Muscle of leg (tissue), 16 donors: ENCODE results near the gene BCAN. TPM values are rescaled to one million over a fixed set of nuclear protein-coding genes. Genes with fewer than 3 reads are reported as not detected.

Experiments used
- DNase-seq: peaks from one replicate; pipeline ENCODE4 v3.0.0; 2013
- H3K27ac ChIP-seq: one replicate; pipeline ENCODE4 v1.5.1; 2013; ENCODE audit warnings: mild to moderate bottlenecking, low read length, control low read depth
- H3K27me3 ChIP-seq: one replicate; pipeline ENCODE4 v1.6.1; 2013; ENCODE audit warnings: low read length; ENCODE audit not compliant: control insufficient read depth, insufficient read depth
- H3K36me3 ChIP-seq: one replicate; pipeline ENCODE4 v1.6.1; 2013; ENCODE audit warnings: low read length; ENCODE audit not compliant: control insufficient read depth, insufficient read depth
- H3K4me1 ChIP-seq: one replicate; pipeline ENCODE4 v1.6.1; 2013; ENCODE audit warnings: low read length; ENCODE audit not compliant: control insufficient read depth, insufficient read depth
- H3K4me3 ChIP-seq: one replicate; pipeline ENCODE4 v1.5.1; 2013; ENCODE audit warnings: low read length, control low read depth
- H3K9me3 ChIP-seq: replicated peaks from 2 replicates; pipeline ENCODE4 v1.6.1; 2013; ENCODE audit warnings: low read depth, low read length; ENCODE audit not compliant: control insufficient read depth
- WGBS: methylation state at CpG from one replicate; pipeline ENCODE4 v1.1.5; 2013; ENCODE audit warnings: missing lambda C conversion rate; ENCODE audit not compliant: insufficient coverage; 5-methylcytosine and 5-hydroxymethylcytosine counted together
- long read RNA-seq, 11 donors: transcript quantifications; one replicate each; lab custom pipeline, GENCODE V29; 2026
- polyA plus RNA-seq, 8 donors: library from polyadenylated mRNA; unstranded; fragments of 120-200 nt; gene quantifications; one replicate each; pipeline versions ENCODE4 v1.2.1 to v1.2.3, GENCODE V29; 2013; ENCODE audit warnings: inconsistent platforms in 1 of 8, low replicate concordance in 1 of 8; ENCODE audit not compliant: insufficient read length in 8 of 8, insufficient read depth in 1 of 8
- total RNA-seq: library from RNA; stranded (reverse); fragments of 120-200 nt; gene quantifications from one replicate; pipeline ENCODE4 v1.2.4, GENCODE V29; 2013

The BCAN gene, protein sequence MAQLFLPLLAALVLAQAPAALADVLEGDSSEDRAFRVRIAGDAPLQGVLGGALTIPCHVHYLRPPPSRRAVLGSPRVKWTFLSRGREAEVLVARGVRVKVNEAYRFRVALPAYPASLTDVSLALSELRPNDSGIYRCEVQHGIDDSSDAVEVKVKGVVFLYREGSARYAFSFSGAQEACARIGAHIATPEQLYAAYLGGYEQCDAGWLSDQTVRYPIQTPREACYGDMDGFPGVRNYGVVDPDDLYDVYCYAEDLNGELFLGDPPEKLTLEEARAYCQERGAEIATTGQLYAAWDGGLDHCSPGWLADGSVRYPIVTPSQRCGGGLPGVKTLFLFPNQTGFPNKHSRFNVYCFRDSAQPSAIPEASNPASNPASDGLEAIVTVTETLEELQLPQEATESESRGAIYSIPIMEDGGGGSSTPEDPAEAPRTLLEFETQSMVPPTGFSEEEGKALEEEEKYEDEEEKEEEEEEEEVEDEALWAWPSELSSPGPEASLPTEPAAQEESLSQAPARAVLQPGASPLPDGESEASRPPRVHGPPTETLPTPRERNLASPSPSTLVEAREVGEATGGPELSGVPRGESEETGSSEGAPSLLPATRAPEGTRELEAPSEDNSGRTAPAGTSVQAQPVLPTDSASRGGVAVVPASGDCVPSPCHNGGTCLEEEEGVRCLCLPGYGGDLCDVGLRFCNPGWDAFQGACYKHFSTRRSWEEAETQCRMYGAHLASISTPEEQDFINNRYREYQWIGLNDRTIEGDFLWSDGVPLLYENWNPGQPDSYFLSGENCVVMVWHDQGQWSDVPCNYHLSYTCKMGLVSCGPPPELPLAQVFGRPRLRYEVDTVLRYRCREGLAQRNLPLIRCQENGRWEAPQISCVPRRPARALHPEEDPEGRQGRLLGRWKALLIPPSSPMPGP
- total RNA-seq (0.58 TPM), polyA plus RNA-seq (1 to 10 TPM; 1.7 to 4.8 (median 2.9) TPM)
- long read RNA-seq, donor 1: 0 reads
- long read RNA-seq, donor 2: 0 reads
- long read RNA-seq, donor 3: 0 reads
- long read RNA-seq, donor 4, partial matches to known transcripts: 0 of 1 reads
- long read RNA-seq, donor 4, other reads (novel, unspliced or antisense): 0 of 1 reads
- long read RNA-seq, donor 5, partial matches to known transcripts: 217 of 566 reads
- long read RNA-seq, donor 5, other reads (novel, unspliced or antisense): 348 of 566 reads
- long read RNA-seq, donor 6: 0 reads
- long read RNA-seq, donor 7: 0 reads
- long read RNA-seq, donor 8: 0 reads
- long read RNA-seq, donor 9, partial matches to known transcripts: 414 of 420 reads
- long read RNA-seq, donor 9, other reads (novel, unspliced or antisense): 6 of 420 reads
- long read RNA-seq, donor 10, partial matches to known transcripts: 152 of 494 reads
- long read RNA-seq, donor 10, other reads (novel, unspliced or antisense): 342 of 494 reads
- long read RNA-seq, donor 11: 0 reads

DNA sequence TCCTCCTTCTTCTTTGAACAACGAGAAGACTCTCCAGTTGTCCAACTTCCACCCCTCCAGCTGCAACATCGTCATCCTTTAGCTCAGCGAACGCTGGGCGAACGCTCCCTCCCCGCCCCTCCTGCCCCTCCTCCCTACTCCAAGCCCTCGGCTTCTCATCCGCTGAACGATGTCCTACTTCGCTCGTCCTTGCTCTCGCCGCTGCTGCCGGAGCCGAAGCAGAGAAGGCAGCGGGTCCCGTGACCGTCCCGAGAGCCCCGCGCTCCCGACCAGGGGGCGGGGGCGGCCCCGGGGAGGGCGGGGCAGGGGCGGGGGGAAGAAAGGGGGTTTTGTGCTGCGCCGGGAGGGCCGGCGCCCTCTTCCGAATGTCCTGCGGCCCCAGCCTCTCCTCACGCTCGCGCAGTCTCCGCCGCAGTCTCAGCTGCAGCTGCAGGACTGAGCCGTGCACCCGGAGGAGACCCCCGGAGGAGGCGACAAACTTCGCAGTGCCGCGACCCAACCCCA, at the start of gene BCAN:
BCAN (plus strand) TSS at position 357 of the 504 bp plus-strand sequence. CDS start 3,938 bp downstream, outside the sequence.
- Histone ChIP-seq H3K9me3 (no peaks in the 10 kb centered on the region), H3K4me3 (peak within 1 kb of the TSS; percentile 30), H3K27ac (no peak within 1 kb of the TSS), H3K36me3 (no peaks in the 10 kb centered on the region), H3K4me1 (peaks cover 35% of the 10 kb centered on the region), H3K27me3 (peaks cover 94% of the 10 kb centered on the region)
- DNase-seq: peak; percentile 85
- under 1% methylated on average over 37 of the region's 46 CpGs for WGBS

DNA sequence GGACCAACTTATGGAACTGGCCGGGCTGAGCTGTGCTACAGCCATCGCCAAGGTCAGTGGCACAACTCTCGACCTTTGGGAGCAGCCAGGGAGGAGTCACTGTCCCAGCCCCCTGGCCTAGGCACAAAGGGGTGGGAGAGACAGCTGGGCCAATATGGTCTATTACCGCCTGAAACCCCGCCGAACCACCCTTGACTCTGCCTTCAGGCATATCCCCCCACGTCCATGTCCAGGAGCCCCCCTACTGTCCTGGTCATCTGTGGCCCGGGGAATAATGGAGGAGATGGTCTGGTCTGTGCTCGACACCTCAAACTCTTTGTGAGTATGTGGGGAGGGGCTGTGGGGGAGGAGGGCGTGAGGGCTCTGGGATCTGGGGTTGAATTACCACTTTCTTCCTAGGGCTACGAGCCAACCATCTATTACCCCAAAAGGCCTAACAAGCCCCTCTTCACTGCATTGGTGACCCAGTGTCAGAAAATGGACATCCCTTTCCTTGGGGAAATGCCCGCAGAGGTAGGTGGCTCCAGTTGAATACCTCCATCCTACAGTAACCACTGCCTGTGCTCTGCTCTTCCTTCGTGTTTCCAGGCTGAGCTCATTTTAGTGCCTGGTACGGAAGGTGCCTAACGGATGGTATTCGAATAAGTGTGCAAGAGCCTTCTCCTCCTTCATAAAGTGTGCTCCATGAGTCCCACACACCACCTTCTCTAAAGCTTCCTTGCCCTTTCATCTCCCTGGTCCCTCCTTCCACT, 49.6 kb upstream of the BCAN start:
- H3K9me3 ChIP-seq: no peaks in the 10 kb centered on the region
- H3K27ac ChIP-seq: peak overlapping the region; percentile 6
- peaks cover 11% of the 10 kb centered on the region for H3K4me1 ChIP-seq
- WGBS: 48% methylated on average over 8 of the region's 16 CpGs
- H3K36me3 ChIP-seq: peaks cover 48% of the 10 kb centered on the region
- H3K4me3 ChIP-seq: peak overlapping the region; percentile 74
- DNase-seq: no peak
- H3K27me3 ChIP-seq: no peaks in the 10 kb centered on the region

DNA sequence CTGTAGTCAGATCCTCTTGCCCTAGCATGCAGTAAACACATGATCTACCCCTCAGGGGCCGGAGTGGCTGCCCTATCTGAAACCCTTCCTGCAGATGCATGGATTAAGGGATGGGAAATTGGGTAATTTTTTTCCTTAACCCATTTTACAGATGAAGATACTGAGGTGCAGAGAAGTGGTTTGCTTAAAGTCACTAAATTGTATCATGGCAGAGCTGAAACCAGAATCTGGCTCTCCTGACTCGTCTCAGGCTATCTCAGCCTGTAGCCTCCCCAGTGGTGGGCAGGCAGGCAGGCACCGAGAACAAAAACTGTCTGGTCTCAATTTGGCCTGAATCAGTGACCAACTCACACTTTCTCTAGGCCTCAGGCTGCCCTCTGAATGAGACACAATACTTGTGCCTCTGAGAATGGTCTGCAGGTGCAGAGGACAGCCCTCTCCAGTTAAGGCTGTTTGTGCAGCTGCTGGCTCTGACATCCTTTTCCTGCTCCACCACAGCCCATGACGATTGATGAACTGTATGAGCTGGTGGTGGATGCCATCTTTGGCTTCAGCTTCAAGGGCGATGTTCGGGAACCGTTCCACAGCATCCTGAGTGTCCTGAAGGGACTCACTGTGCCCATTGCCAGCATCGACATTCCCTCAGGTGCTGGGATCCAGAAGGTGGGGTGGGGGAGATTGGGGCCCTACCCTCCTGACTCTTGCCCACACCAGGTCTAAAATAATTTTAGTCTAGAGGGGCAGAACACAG, 48.8 kb upstream of the BCAN start:
- DNase-seq: no peak
- 81% methylated on average over 5 of the region's 8 CpGs for WGBS
- Histone ChIP-seq H3K27ac (no peak overlapping the region), H3K4me1 (peaks cover 11% of the 10 kb centered on the region), H3K36me3 (peaks cover 56% of the 10 kb centered on the region), H3K9me3 (no peaks in the 10 kb centered on the region), H3K4me3 (no peak overlapping the region), H3K27me3 (no peaks in the 10 kb centered on the region)

DNA sequence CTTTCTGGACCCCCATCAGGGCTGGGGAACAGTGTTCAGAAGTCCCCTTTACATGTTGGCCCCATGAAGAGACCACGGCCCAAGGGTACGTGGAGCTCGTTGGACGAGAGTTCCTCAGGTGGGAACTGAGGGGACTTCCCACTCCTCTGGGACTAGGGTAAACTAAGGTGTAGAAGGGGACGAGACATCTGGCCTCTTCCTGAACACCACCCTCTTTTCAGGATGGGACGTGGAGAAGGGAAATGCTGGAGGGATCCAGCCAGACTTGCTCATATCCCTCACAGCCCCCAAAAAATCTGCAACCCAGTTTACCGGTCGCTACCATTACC, 48.3 kb upstream of the BCAN start:
- H3K4me3 ChIP-seq: no peak overlapping the region
- H3K36me3 ChIP-seq: peaks cover 60% of the 10 kb centered on the region
- no peaks in the 10 kb centered on the region for H3K9me3 ChIP-seq
- no peak overlapping the region for H3K27ac ChIP-seq
- 81% methylated on average over 4 of the region's 8 CpGs for WGBS
- no peak for DNase-seq
- no peaks in the 10 kb centered on the region for H3K27me3 ChIP-seq
- H3K4me1 ChIP-seq: peaks cover 11% of the 10 kb centered on the region

DNA sequence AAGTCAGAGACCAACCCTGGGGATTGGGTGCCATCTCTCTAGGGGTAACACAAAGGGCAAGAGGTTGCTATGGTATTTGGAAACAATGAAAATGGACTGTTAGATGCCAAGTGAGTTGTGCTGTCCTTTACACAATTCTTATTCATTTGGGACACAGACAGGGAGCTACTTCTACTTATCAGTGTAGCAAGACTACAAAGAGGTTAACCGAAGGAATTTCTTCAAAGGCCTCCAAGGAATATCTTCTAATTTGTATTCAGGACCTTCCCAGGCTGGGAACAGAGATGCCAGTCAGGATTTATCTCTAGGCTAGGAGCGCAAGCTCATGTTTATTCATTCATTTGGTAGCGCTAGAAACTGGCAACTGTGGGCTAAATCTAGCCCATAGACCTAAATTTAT, 47.7 kb upstream of the BCAN start:
- WGBS: 93% methylated on average over 2 of the region's 3 CpGs
- Histone ChIP-seq H3K9me3 (no peaks in the 10 kb centered on the region), H3K4me3 (no peak overlapping the region), H3K36me3 (peaks cover 64% of the 10 kb centered on the region), H3K27ac (no peak overlapping the region), H3K4me1 (peaks cover 11% of the 10 kb centered on the region), H3K27me3 (no peaks in the 10 kb centered on the region)
- no peak for DNase-seq

DNA sequence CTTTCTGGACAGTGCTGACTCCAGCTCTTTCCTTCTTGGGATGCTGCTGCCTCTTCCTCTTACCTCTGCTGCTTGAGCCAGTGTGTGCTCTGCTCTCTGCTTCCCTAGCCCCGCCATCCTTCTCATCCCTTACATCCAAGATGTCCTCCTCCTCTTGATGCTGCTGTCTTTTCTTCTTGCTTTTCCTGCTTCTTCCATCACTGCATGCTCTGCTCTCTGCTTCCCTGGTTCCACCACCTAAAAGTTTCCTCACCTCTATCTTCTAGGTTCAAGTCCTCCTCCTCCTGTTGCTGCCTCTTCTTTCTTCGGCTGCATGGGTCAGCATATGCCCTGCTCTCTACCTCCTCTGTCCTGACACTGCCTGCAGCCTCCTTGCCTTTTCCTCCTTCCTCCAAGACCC, 46.9 kb upstream of the BCAN start:
- 90% methylated on average over 2 of the region's 2 CpGs for WGBS
- Histone ChIP-seq H3K9me3 (no peaks in the 10 kb centered on the region), H3K4me3 (no peak overlapping the region), H3K27ac (no peak overlapping the region), H3K36me3 (peaks cover 64% of the 10 kb centered on the region), H3K27me3 (no peaks in the 10 kb centered on the region), H3K4me1 (peaks cover 11% of the 10 kb centered on the region)
- no peak for DNase-seq

DNA sequence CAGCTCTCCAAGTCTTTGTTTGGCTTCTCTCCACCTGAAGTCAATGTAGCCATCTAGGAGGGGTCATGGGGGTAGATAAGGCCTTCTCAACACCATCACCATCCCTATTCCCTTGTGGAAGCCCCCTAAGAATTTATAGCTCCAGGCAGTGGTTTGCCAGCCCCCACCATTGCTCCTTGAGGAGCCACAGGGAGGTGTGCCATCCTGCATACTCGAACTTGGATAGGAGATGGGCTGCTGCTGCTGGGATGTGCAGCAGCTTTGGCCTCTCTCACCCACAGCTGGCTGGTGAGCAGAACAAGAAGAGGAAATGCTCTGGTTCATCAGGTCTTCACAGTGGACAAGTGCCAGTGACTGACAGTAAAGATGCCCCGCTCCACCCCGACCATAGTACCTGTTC, 45.5 kb upstream of the BCAN start:
- Histone ChIP-seq H3K36me3 (peaks cover 64% of the 10 kb centered on the region), H3K4me1 (peaks cover 15% of the 10 kb centered on the region), H3K27ac (no peak overlapping the region), H3K27me3 (no peaks in the 10 kb centered on the region), H3K9me3 (no peaks in the 10 kb centered on the region), H3K4me3 (no peak overlapping the region)
- 100% methylated on average over 1 of the region's 3 CpGs for WGBS
- DNase-seq: no peak

DNA sequence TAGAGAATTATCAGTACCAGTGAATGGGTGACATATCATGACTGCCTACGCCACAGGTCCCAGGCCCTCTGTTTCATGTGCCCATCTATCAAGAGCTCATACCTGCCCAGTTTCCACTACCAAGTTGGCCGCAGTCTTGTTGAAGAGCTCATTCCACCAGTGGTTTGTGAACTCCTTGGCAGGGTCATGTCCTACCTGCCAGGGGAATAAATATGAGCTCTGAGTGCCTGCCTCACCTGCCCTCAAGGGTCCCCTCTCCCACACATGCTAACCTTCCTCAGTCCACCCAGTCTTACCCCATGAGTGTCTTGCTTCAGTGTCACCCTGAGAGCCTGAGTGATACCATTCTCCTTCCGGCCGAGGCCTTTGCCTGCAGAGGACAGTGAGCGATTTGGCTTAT, 43.8 kb upstream of the BCAN start:
- H3K4me1 ChIP-seq: peaks cover 15% of the 10 kb centered on the region
- 98% methylated on average over 5 of the region's 5 CpGs for WGBS
- H3K27me3 ChIP-seq: no peaks in the 10 kb centered on the region
- no peaks in the 10 kb centered on the region for H3K9me3 ChIP-seq
- DNase-seq: no peak
- peaks cover 58% of the 10 kb centered on the region for H3K36me3 ChIP-seq
- H3K27ac ChIP-seq: no peak overlapping the region
- no peak overlapping the region for H3K4me3 ChIP-seq
